ENCODE data around the gene PTAFR.
"Not testable (repeated sequence)": the region's sequence is repeated elsewhere in the genome, so short reads cannot be mapped to it uniquely, and the experiment has no call there.

Gene PTAFR

GRCh38 chr1:28144203-28145135, 32.0 kb downstream of the PTAFR start:
- Histone ChIP-seq H3K27me3 (ENCODE audit: control insufficient read depth in 1 of 2, insufficient read depth in 2 of 2, low read length in 2 of 2) (no peaks in the 10 kb centered on the region), H3K9ac (ENCODE audit: low read depth in 1 of 2, low read length in 2 of 2) (no peak overlapping the region), H3K4me1 (ENCODE audit: control insufficient read depth in 1 of 2, insufficient read depth in 2 of 2, low read length in 2 of 2) (no peaks in the 10 kb centered on the region), H3K27ac (ENCODE audit: low read depth, low read length) (no peak overlapping the region), H3K36me3 (ENCODE audit: control insufficient read depth in 1 of 2, insufficient read depth in 2 of 2, low read length in 2 of 2) (peaks cover 0 to 2% of the 10 kb centered on the region in 2 donors), H3K9me3 (ENCODE audit: control insufficient read depth in 1 of 2, low read length in 2 of 2) (no peaks in the 10 kb centered on the region), H3K4me3 (ENCODE audit: low read depth in 1 of 2, low read length in 2 of 2) (no peak overlapping the region)

- Histone ChIP-seq H3K9ac (ENCODE audit: low read depth in 1 of 2, low read length in 2 of 2) (no peak overlapping the region), H3K36me3 (ENCODE audit: control insufficient read depth in 1 of 2, insufficient read depth in 2 of 2, low read length in 2 of 2) (no peaks in the 10 kb centered on the region), H3K4me1 (ENCODE audit: control insufficient read depth in 1 of 2, insufficient read depth in 2 of 2, low read length in 2 of 2) (no peaks in the 10 kb centered on the region), H3K4me3 (ENCODE audit: low read depth in 1 of 2, low read length in 2 of 2) (no peak overlapping the region), H3K27ac (ENCODE audit: low read depth, low read length) (no peak overlapping the region), H3K9me3 (ENCODE audit: control insufficient read depth in 1 of 2, low read length in 2 of 2) (no peaks in the 10 kb centered on the region), H3K27me3 (ENCODE audit: control insufficient read depth in 1 of 2, insufficient read depth in 2 of 2, low read length in 2 of 2) (no peaks in the 10 kb centered on the region)
These were observed 32.8 kb downstream of the PTAFR start for GRCh38 chr1:28143496-28144202.

DNA sequence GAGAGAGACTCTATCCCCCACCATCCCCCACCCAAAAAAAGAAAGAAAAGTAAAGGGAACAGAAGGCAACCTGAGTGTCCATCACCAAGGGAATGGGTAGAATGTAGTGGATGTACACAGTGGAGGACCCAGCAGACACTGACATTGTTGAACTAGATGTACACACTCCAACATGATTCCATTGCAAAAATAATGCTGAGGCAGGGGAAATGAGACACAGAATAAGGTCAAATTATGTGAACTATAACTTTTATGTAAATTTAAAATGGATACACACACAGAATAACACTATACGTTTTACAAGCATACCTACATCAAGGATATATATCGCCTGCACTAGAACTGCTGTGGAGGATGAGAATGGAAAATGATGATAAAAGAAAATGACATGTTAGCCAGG, 34.8 kb downstream of the PTAFR start:
- H3K9ac ChIP-seq (ENCODE audit: low read depth in 1 of 2, low read length in 2 of 2) = no peak overlapping the region
- no peak overlapping the region for H3K4me3 ChIP-seq (ENCODE audit: low read depth in 1 of 2, low read length in 2 of 2)
- no peaks in the 10 kb centered on the region for H3K27me3 ChIP-seq (ENCODE audit: control insufficient read depth in 1 of 2, insufficient read depth in 2 of 2, low read length in 2 of 2)
- no peak overlapping the region for H3K27ac ChIP-seq (ENCODE audit: low read depth, low read length)
- H3K4me1 ChIP-seq (ENCODE audit: control insufficient read depth in 1 of 2, insufficient read depth in 2 of 2, low read length in 2 of 2) = no peaks in the 10 kb centered on the region
- H3K36me3 ChIP-seq (ENCODE audit: control insufficient read depth in 1 of 2, insufficient read depth in 2 of 2, low read length in 2 of 2) = no peaks in the 10 kb centered on the region
- H3K9me3 ChIP-seq (ENCODE audit: control insufficient read depth in 1 of 2, low read length in 2 of 2) = no peaks in the 10 kb centered on the region

DNA sequence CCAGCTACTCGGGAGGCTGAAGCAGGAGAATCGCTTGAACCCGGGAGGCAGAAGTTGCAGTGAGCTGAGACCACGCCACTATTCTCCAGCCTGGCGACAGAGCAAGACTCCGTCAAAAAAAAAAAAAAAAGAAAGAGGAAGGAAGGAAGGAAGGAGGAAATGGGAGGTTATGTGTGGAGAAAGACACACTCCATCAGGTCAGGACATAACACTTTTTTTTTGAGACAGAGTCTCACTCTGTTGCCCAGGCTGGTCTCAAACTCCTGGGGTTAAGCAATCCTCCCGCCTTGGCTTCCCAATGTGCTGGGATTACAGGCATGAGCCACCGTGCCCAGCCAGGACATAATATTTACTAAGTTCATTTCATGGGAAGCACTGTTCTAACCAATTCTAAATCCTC, 36.6 kb downstream of the PTAFR start:
- not testable (repeated sequence) for H3K4me3 ChIP-seq (ENCODE audit: low read depth in 1 of 2, low read length in 2 of 2); H3K27ac ChIP-seq (ENCODE audit: low read depth, low read length); H3K36me3 ChIP-seq (ENCODE audit: control insufficient read depth in 1 of 2, insufficient read depth in 2 of 2, low read length in 2 of 2); H3K27me3 ChIP-seq (ENCODE audit: control insufficient read depth in 1 of 2, insufficient read depth in 2 of 2, low read length in 2 of 2); H3K4me1 ChIP-seq (ENCODE audit: control insufficient read depth in 1 of 2, insufficient read depth in 2 of 2, low read length in 2 of 2); H3K9ac ChIP-seq (ENCODE audit: low read depth in 1 of 2, low read length in 2 of 2); H3K9me3 ChIP-seq (ENCODE audit: control insufficient read depth in 1 of 2, low read length in 2 of 2)

GRCh38 chr1:28139025-28139712, 37.3 kb downstream of the PTAFR start:
- Histone ChIP-seq H3K9me3 (ENCODE audit: control insufficient read depth in 1 of 2, low read length in 2 of 2) (no peaks in the 10 kb centered on the region), H3K27me3 (ENCODE audit: control insufficient read depth in 1 of 2, insufficient read depth in 2 of 2, low read length in 2 of 2) (no peaks in the 10 kb centered on the region), H3K4me1 (ENCODE audit: control insufficient read depth in 1 of 2, insufficient read depth in 2 of 2, low read length in 2 of 2) (no peaks in the 10 kb centered on the region), H3K4me3 (ENCODE audit: low read depth in 1 of 2, low read length in 2 of 2) (no peak overlapping the region), H3K36me3 (ENCODE audit: control insufficient read depth in 1 of 2, insufficient read depth in 2 of 2, low read length in 2 of 2) (no peaks in the 10 kb centered on the region), H3K27ac (ENCODE audit: low read depth, low read length) (no peak overlapping the region), H3K9ac (ENCODE audit: low read depth in 1 of 2, low read length in 2 of 2) (no peak overlapping the region)

GRCh38 chr1:28136922-28137613, 39.4 kb downstream of the PTAFR start:
- Histone ChIP-seq H3K9ac (ENCODE audit: low read depth in 1 of 2, low read length in 2 of 2) (no peak overlapping the region), H3K36me3 (ENCODE audit: control insufficient read depth in 1 of 2, insufficient read depth in 2 of 2, low read length in 2 of 2) (no peaks in the 10 kb centered on the region), H3K27ac (ENCODE audit: low read depth, low read length) (no peak overlapping the region), H3K4me3 (ENCODE audit: low read depth in 1 of 2, low read length in 2 of 2) (no peak overlapping the region), H3K27me3 (ENCODE audit: control insufficient read depth in 1 of 2, insufficient read depth in 2 of 2, low read length in 2 of 2) (no peaks in the 10 kb centered on the region), H3K4me1 (ENCODE audit: control insufficient read depth in 1 of 2, insufficient read depth in 2 of 2, low read length in 2 of 2) (no peaks in the 10 kb centered on the region), H3K9me3 (ENCODE audit: control insufficient read depth in 1 of 2, low read length in 2 of 2) (no peaks in the 10 kb centered on the region)

DNA sequence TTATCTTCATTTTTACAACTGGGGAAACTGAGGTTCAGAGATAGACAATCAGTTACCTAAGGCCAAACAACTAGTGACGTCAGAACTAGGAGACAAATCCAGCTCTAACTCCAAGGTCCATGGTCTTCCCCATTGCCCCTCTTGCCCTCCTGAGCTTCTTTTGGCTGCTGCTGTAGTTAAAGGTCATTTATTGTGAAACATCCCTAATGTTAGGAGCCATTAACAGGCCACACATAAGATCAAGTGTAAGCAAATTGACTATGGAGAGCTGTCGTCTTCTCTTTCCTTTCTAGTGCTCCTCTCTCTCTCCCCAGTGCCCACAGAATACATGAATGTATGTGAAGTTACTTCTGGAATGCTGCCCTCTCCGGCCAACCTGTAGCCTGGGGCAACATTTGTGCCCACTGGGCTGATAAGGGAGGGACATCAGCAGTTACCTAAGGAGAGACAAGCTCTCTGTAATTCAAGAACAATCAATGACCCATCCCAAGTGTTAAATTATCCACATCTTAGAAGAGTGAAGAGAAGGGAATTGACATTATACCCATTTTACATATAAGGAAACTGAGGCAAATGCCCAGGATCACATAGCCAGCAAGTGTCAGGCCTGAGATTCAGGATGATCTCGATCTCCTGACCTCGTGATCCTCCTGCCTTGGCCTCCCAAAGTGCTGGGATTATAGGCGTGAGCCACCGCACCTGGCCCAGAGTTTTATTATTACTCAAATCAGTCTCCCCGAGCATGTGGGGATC, 40.1 kb downstream of the PTAFR start:
- Histone ChIP-seq H3K9ac (ENCODE audit: low read depth in 1 of 2, low read length in 2 of 2) (no peak overlapping the region), H3K27ac (ENCODE audit: low read depth, low read length) (no peak overlapping the region), H3K4me3 (ENCODE audit: low read depth in 1 of 2, low read length in 2 of 2) (no peak overlapping the region), H3K36me3 (ENCODE audit: control insufficient read depth in 1 of 2, insufficient read depth in 2 of 2, low read length in 2 of 2) (no peaks in the 10 kb centered on the region), H3K27me3 (ENCODE audit: control insufficient read depth in 1 of 2, insufficient read depth in 2 of 2, low read length in 2 of 2) (no peaks in the 10 kb centered on the region), H3K9me3 (ENCODE audit: control insufficient read depth in 1 of 2, low read length in 2 of 2) (no peaks in the 10 kb centered on the region), H3K4me1 (ENCODE audit: control insufficient read depth in 1 of 2, insufficient read depth in 2 of 2, low read length in 2 of 2) (no peaks in the 10 kb centered on the region)

GRCh38 chr1:28135371-28136168, 40.9 kb downstream of the PTAFR start:
- no peak overlapping the region for H3K4me3 ChIP-seq (ENCODE audit: low read depth in 1 of 2, low read length in 2 of 2)

DNA sequence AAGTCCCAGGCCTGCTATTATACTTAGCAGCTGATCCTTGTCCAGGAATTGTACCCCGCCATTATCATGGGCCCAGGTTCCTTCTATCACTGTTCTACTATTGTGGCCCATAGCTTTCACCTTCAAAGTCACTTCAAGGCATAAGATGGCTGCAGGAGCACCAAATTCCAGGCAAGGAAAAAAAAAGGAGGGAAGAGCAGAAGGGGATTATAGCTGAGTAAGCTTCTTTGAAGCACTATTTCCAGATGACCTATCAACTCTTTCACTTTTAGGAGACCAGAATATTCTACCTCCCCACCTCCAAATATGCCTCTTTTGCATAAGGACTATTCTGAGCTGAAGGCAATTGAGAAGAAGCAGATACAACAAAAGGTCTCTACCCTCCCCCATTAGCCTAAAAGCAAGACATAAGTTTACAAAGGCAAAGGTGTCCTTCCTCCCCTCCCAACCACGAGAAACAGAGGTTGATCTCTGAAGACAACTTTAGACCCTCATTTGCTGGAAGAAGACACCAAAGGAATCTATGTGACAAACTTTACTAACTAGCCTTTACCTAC, 41.8 kb downstream of the PTAFR start:
- Histone ChIP-seq H3K36me3 (ENCODE audit: control insufficient read depth in 1 of 2, insufficient read depth in 2 of 2, low read length in 2 of 2) (no peaks in the 10 kb centered on the region), H3K27ac (ENCODE audit: low read depth, low read length) (no peak overlapping the region), H3K4me1 (ENCODE audit: control insufficient read depth in 1 of 2, insufficient read depth in 2 of 2, low read length in 2 of 2) (no peaks in the 10 kb centered on the region)

More at GRCh38 chr1:28135371-28136168, 40.9 kb downstream of the PTAFR start:
- Histone ChIP-seq H3K36me3 (ENCODE audit: control insufficient read depth in 1 of 2, insufficient read depth in 2 of 2, low read length in 2 of 2) (no peaks in the 10 kb centered on the region), H3K27me3 (ENCODE audit: control insufficient read depth in 1 of 2, insufficient read depth in 2 of 2, low read length in 2 of 2) (no peaks in the 10 kb centered on the region), H3K9me3 (ENCODE audit: control insufficient read depth in 1 of 2, low read length in 2 of 2) (no peaks in the 10 kb centered on the region), H3K27ac (ENCODE audit: low read depth, low read length) (no peak overlapping the region), H3K4me1 (ENCODE audit: control insufficient read depth in 1 of 2, insufficient read depth in 2 of 2, low read length in 2 of 2) (no peaks in the 10 kb centered on the region), H3K9ac (ENCODE audit: low read depth in 1 of 2, low read length in 2 of 2) (no peak overlapping the region)

More for the DNA sequence above, 41.8 kb downstream of the PTAFR start:
- Histone ChIP-seq H3K4me3 (ENCODE audit: low read depth in 1 of 2, low read length in 2 of 2) (no peak overlapping the region), H3K27me3 (ENCODE audit: control insufficient read depth in 1 of 2, insufficient read depth in 2 of 2, low read length in 2 of 2) (no peaks in the 10 kb centered on the region), H3K9me3 (ENCODE audit: control insufficient read depth in 1 of 2, low read length in 2 of 2) (no peaks in the 10 kb centered on the region), H3K9ac (ENCODE audit: low read depth in 1 of 2, low read length in 2 of 2) (no peak overlapping the region)
